ENCODE data around the gene GUCY1A2.

The GUCY1A2 gene

DNA sequence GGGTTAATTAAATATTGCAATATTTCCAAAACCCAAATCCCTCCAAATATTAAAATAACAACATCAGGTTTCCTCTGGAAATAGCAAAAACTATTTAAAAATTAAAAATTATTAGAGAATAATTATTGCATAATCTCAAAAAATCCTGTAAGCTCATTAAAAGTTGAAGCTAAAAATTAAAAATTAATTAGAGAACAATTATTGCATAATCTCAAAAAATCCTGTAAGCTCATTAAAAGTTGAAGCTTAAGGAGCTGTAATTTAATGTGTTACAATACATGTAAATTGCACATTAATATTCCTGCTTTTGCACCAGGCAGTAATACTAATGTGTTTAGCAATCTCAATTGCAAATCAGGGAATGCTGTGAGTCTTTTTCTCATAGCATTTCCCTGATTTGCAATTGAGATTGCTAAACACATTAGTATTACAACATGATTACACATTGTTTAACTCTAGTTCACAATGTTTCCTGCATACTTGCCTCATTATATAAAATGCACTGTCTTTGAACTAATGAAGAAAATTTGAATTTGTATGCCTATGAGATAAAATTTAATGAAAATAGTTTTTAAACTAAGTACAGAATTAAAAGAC, 247.7 kb downstream of the GUCY1A2 start:
- no peak overlapping the region for H3K4me3 ChIP-seq (ENCODE audit: low read depth, low read length)
- DNase-seq (ENCODE audit: low read depth): peak; percentile 4
- TF ChIP-seq MYC (IDR thresholded peaks at IDR 0.05; ENCODE audit: low read depth, low read length) (no peak), POLR2A (IDR thresholded peaks at IDR 0.05; ENCODE audit: extremely low read depth, insufficient read length) (no peak)
- TF ChIP-seq, protein P1, sequence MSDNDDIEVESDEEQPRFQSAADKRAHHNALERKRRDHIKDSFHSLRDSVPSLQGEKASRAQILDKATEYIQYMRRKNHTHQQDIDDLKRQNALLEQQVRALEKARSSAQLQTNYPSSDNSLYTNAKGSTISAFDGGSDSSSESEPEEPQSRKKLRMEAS (IDR thresholded peaks at IDR 0.05; ENCODE audit: low read depth, low read length): no peak
- TF ChIP-seq, protein P2, sequence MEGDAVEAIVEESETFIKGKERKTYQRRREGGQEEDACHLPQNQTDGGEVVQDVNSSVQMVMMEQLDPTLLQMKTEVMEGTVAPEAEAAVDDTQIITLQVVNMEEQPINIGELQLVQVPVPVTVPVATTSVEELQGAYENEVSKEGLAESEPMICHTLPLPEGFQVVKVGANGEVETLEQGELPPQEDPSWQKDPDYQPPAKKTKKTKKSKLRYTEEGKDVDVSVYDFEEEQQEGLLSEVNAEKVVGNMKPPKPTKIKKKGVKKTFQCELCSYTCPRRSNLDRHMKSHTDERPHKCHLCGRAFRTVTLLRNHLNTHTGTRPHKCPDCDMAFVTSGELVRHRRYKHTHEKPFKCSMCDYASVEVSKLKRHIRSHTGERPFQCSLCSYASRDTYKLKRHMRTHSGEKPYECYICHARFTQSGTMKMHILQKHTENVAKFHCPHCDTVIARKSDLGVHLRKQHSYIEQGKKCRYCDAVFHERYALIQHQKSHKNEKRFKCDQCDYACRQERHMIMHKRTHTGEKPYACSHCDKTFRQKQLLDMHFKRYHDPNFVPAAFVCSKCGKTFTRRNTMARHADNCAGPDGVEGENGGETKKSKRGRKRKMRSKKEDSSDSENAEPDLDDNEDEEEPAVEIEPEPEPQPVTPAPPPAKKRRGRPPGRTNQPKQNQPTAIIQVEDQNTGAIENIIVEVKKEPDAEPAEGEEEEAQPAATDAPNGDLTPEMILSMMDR (IDR thresholded peaks at IDR 0.05; ENCODE audit: low read depth, low read length): no peak

GRCh38 chr11:106765469-106766258, 252.6 kb downstream of the GUCY1A2 start:
- TF ChIP-seq MYC (IDR thresholded peaks at IDR 0.05; ENCODE audit: low read depth, low read length) (no peak), POLR2A (IDR thresholded peaks at IDR 0.05; ENCODE audit: extremely low read depth, insufficient read length) (no peak)
- TF ChIP-seq, protein P2 (IDR thresholded peaks at IDR 0.05; ENCODE audit: low read depth, low read length): no peak
- TF ChIP-seq, protein P1 (IDR thresholded peaks at IDR 0.05; ENCODE audit: low read depth, low read length): no peak
- no peak for DNase-seq (ENCODE audit: low read depth)
- H3K4me3 ChIP-seq (ENCODE audit: low read depth, low read length): no peak overlapping the region

- no peak for DNase-seq (ENCODE audit: low read depth)
- H3K4me3 ChIP-seq (ENCODE audit: low read depth, low read length): no peak overlapping the region
- TF ChIP-seq, protein P2 (IDR thresholded peaks at IDR 0.05; ENCODE audit: low read depth, low read length): no peak
- TF ChIP-seq, protein P1 (IDR thresholded peaks at IDR 0.05; ENCODE audit: low read depth, low read length): no peak
- TF ChIP-seq POLR2A (IDR thresholded peaks at IDR 0.05; ENCODE audit: extremely low read depth, insufficient read length) (no peak), MYC (IDR thresholded peaks at IDR 0.05; ENCODE audit: low read depth, low read length) (no peak)
Observed at GRCh38 chr11:106763501-106763900, 254.8 kb downstream of the GUCY1A2 start.

- TF ChIP-seq, protein P1 (IDR thresholded peaks at IDR 0.05; ENCODE audit: low read depth, low read length): no peak
- no peak for TF ChIP-seq POLR2A (IDR thresholded peaks at IDR 0.05; ENCODE audit: extremely low read depth, insufficient read length)
- TF ChIP-seq, protein P2 (IDR thresholded peaks at IDR 0.05; ENCODE audit: low read depth, low read length): no peak
- no peak for TF ChIP-seq MYC (IDR thresholded peaks at IDR 0.05; ENCODE audit: low read depth, low read length)
- no peak overlapping the region for H3K4me3 ChIP-seq (ENCODE audit: low read depth, low read length)
- no peak for DNase-seq (ENCODE audit: low read depth)
Observed at GRCh38 chr11:106761745-106762144, 256.5 kb downstream of the GUCY1A2 start.

DNA sequence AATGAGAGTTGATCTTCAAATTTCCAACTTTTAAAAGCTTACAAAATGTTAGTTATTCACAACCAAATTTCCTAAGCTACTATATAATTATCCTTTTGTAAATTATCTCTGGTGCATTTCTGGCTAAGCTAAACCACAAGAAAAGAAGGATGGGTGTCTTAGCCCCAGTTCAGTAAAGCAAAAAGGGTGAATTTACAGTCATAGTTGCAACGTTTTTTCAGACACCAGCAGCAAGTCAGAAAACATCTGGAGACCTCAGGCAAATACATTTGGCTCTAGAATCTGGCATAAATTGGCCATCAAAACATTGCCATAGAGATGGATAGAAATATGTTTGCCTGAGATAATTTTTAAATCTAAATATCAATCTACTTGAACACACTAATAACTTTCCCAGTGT, 257.0 kb downstream of the GUCY1A2 start:
- DNase-seq (ENCODE audit: low read depth): no peak
- TF ChIP-seq, protein P1 (IDR thresholded peaks at IDR 0.05; ENCODE audit: low read depth, low read length): no peak
- TF ChIP-seq POLR2A (IDR thresholded peaks at IDR 0.05; ENCODE audit: extremely low read depth, insufficient read length): no peak
- TF ChIP-seq, protein P2 (IDR thresholded peaks at IDR 0.05; ENCODE audit: low read depth, low read length): no peak
- no peak for TF ChIP-seq MYC (IDR thresholded peaks at IDR 0.05; ENCODE audit: low read depth, low read length)
- no peak overlapping the region for H3K4me3 ChIP-seq (ENCODE audit: low read depth, low read length)
